Body of pancreas (tissue), 4 donors: ENCODE data around the gene RBMS3.

Experiments
- CTCF ChIP-seq, 7 experiments: fragments of 450-650 bp in 4 of 7; fragments of 200-600 bp in 3 of 7; sonication (generic) in 3 of 7; IDR thresholded peaks; one replicate each; pipeline ENCODE4 v1.5.1; 2016 to 2019; ENCODE audit warnings: antibody characterized with exemption in 7 of 7
- POLR2A ChIP-seq, 3 donors: fragments of 450-650 bp; IDR thresholded peaks; one replicate each; pipeline ENCODE4 v1.6.1; 2016; ENCODE audit warnings: antibody characterized with exemption in 3 of 3, mild to moderate bottlenecking in 2 of 3

- TF ChIP-seq POLR2A (IDR thresholded peaks at IDR 0.05) (no peak), CTCF (IDR thresholded peaks at IDR 0.05) (no peak)
Measured at GRCh38 chr3:29240887-29241286, 40.0 kb upstream of the RBMS3 start.
